Ascending aorta (tissue), 2 donors: Measurements from ENCODE around the gene PLA2G4D. TPM values are rescaled to one million over a fixed set of nuclear protein-coding genes. Genes with fewer than 3 reads are reported as not detected.

Source experiments
- DNase-seq, 2 donors: peaks; one replicate each; pipeline ENCODE4 v3.0.0-alpha.2; 2019; ENCODE audit warnings: low spot score in 2 of 2
- H3K27ac ChIP-seq, 2 donors: fragments of 200-600 bp; sonication (generic); one replicate each; pipeline ENCODE4 v1.5.1; 2016 to 2017; ENCODE audit warnings: mild to moderate bottlenecking in 1 of 2
- H3K27me3 ChIP-seq: fragments of 200-600 bp; sonication (generic); one replicate; pipeline ENCODE4 v1.5.1; 2017
- H3K36me3 ChIP-seq, 2 donors: fragments of 200-600 bp; sonication (generic); one replicate each; pipeline ENCODE4 v1.5.1; 2016
- H3K4me1 ChIP-seq, 2 donors: fragments of 200-600 bp; sonication (generic); one replicate each; pipeline ENCODE4 v1.5.1; 2016 to 2017; ENCODE audit warnings: mild to moderate bottlenecking in 1 of 2
- H3K4me3 ChIP-seq, 2 donors: fragments of 200-600 bp; sonication (generic); one replicate each; pipeline ENCODE4 v1.5.1; 2016 to 2017; ENCODE audit warnings: mild to moderate bottlenecking in 1 of 2
- H3K9me3 ChIP-seq, 2 donors: fragments of 200-600 bp; sonication (generic); one replicate each; pipeline ENCODE4 v1.5.1; 2016
- CTCF ChIP-seq, 3 experiments: fragments of 200-600 bp in 2 of 3; fragments of 450-650 bp in 1 of 3; sonication (generic) in 2 of 3; IDR thresholded peaks; one replicate each; pipeline ENCODE4 v1.5.1; 2016 to 2019; ENCODE audit warnings: antibody characterized with exemption in 3 of 3, mild to moderate bottlenecking in 1 of 3, moderate library complexity in 1 of 3
- intact Hi-C: fragments of 100-400 bp; cut with DNase I; formaldehyde crosslinking; loops from one replicate; pipeline ENCODE4 v1.15.1; 2023
- total RNA-seq: library from RNA; depleted of rRNA; stranded (reverse); fragments of >200 nt; gene quantifications from one replicate; pipeline ENCODE4 v1.1.0, GENCODE V29; 2016

The PLA2G4D gene
- total RNA-seq, 1 donor from 2014 or later: not detected

GRCh38 chr15:42080919-42081830 lies 13.2 kb downstream of the PLA2G4D start:
- no peak for TF ChIP-seq CTCF (IDR thresholded peaks at IDR 0.05)
- Histone ChIP-seq H3K27me3 (no peaks in the 10 kb centered on the region), H3K9me3 (no peaks in the 10 kb centered on the region), H3K36me3 (no peaks in the 10 kb centered on the region), H3K4me1 (no peaks in the 10 kb centered on the region), H3K4me3 (no peak overlapping the region), H3K27ac (no peak overlapping the region)
- intact Hi-C loops: no loop called here
- peak in 1 of 2 donors; percentile 53 for DNase-seq

- no peak overlapping the region for H3K27ac ChIP-seq
- TF ChIP-seq CTCF (IDR thresholded peaks at IDR 0.05): no peak
- no peaks in the 10 kb centered on the region for H3K9me3 ChIP-seq
- H3K4me3 ChIP-seq: no peak overlapping the region
- no peaks in the 10 kb centered on the region for H3K36me3 ChIP-seq
- H3K4me1 ChIP-seq: no peaks in the 10 kb centered on the region
- H3K27me3 ChIP-seq: no peaks in the 10 kb centered on the region
- peak in 1 of 2 donors; percentile 42 for DNase-seq
- intact Hi-C loops: no loop called here
These were observed 14.0 kb downstream of the PLA2G4D start for GRCh38 chr15:42080186-42080918.

- DNase-seq: no peak
- Histone ChIP-seq H3K9me3 (no peaks in the 10 kb centered on the region), H3K27me3 (no peaks in the 10 kb centered on the region), H3K4me1 (no peaks in the 10 kb centered on the region), H3K36me3 (no peaks in the 10 kb centered on the region), H3K4me3 (no peak overlapping the region), H3K27ac (no peak overlapping the region)
- intact Hi-C loops: no loop called here
- no peak for TF ChIP-seq CTCF (IDR thresholded peaks at IDR 0.05)
These were observed 14.9 kb downstream of the PLA2G4D start for GRCh38 chr15:42079401-42079908.

- intact Hi-C loops: no loop called here
- no peak for TF ChIP-seq CTCF (IDR thresholded peaks at IDR 0.05)
- Histone ChIP-seq H3K9me3 (no peaks in the 10 kb centered on the region), H3K4me3 (no peak overlapping the region), H3K4me1 (no peaks in the 10 kb centered on the region), H3K27ac (no peak overlapping the region), H3K27me3 (no peaks in the 10 kb centered on the region), H3K36me3 (no peaks in the 10 kb centered on the region)
- no peak for DNase-seq
These were observed 15.5 kb downstream of the PLA2G4D start for GRCh38 chr15:42078903-42079302.

GRCh38 chr15:42077689-42078088 lies 16.7 kb downstream of the PLA2G4D start:
- H3K4me1 ChIP-seq: no peaks in the 10 kb centered on the region
- intact Hi-C loops: no loop called here
- no peaks in the 10 kb centered on the region for H3K36me3 ChIP-seq
- no peak for DNase-seq
- H3K27me3 ChIP-seq: no peaks in the 10 kb centered on the region
- H3K9me3 ChIP-seq: no peaks in the 10 kb centered on the region
- no peak for TF ChIP-seq CTCF (IDR thresholded peaks at IDR 0.05)
- H3K27ac ChIP-seq: no peak overlapping the region
- H3K4me3 ChIP-seq: no peak overlapping the region
